Measurements from ENCODE around the gene GPR153. TPM values are rescaled to one million over a fixed set of nuclear protein-coding genes. Genes with fewer than 3 reads are reported as not detected.

GPR153 gene
- total RNA-seq, 1 experiment from 2014 or later = 6.1 TPM

DNA sequence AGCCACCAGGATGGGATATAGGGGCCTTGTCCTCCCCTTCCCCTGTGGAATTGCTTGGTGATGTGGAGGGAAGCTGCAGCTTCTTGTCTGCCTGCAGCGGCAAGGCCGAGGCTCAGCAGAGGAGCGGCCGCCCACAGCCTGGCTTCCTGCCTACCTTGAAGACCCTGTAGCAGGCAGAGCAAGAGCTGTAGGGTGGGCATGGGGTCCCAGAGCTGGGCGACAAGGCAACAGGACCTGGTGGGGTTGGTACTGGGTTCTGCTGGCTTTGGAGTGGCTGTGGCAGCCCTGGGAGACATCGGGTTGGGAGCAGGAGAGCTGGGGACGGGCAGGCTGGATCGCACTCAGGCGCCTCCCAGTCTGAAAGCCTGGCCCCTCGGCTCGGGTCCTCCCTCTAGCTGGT is 5.7 kb upstream of the GPR153 start:
- H3K4me2 ChIP-seq (ENCODE audit: low read length) = no peak overlapping the region
- no peaks in the 10 kb centered on the region for H3K27me3 ChIP-seq (ENCODE audit: insufficient read depth, low read length)
- DNase-seq (ENCODE audit: low read depth, low spot score) (no peak), ATAC-seq (no peak)
- H3K9me2 ChIP-seq (ENCODE audit: insufficient read depth) = no peaks in the 10 kb centered on the region
- H3K4me1 ChIP-seq (ENCODE audit: control insufficient read depth in 1 of 2, insufficient read depth in 2 of 2, low read length in 2 of 2) = peaks cover 0 to 3% of the 10 kb centered on the region in 2 experiments; a peak in 1 of 4 replicates
- H3K9ac ChIP-seq (ENCODE audit: low read length) = no peak overlapping the region
- H3K36me3 ChIP-seq (ENCODE audit: control insufficient read depth in 1 of 2, insufficient read depth in 2 of 2, low read length in 2 of 2) = no peaks in the 10 kb centered on the region; a peak in 1 of 4 replicates
- H3K27ac ChIP-seq (ENCODE audit: low read depth, low read length) = no peak overlapping the region
- intact Hi-C loops (cut with micrococcal nuclease) = no loop called here
- H4K20me1 ChIP-seq (ENCODE audit: insufficient read depth) = no peaks in the 10 kb centered on the region
- RAD21 ChIA-PET (ENCODE audit: low non-redundant PET in 1 of 2, low total read pairs in 2 of 2, uncharacterized antibody in 2 of 2, unreplicated experiment in 2 of 2) = no interaction called here
- H2AFZ ChIP-seq (ENCODE audit: low read depth, low read length, poor library complexity, severe bottlenecking) = no peak overlapping the region
- no peaks in the 10 kb centered on the region for H3K79me2 ChIP-seq (ENCODE audit: insufficient read depth, low read length)
- no peaks in the 10 kb centered on the region for H3K9me3 ChIP-seq (ENCODE audit: control insufficient read depth in 1 of 2, insufficient read depth in 1 of 2, low read depth in 1 of 2, low read length in 2 of 2)
- POLR2A ChIA-PET = no interaction called here
- TF ChIP-seq CBX3 (IDR thresholded peaks at IDR 0.05; ENCODE audit: low read depth) (no peak), YY1 (IDR thresholded peaks at IDR 0.05; ENCODE audit: extremely low read depth, insufficient replicate concordance, low read depth, low read length) (no peak), TCF7L2 (IDR thresholded peaks at IDR 0.05; ENCODE audit: borderline replicate concordance, extremely low read depth, insufficient read depth, insufficient read length) (no peak), SP1 (IDR thresholded peaks at IDR 0.05; ENCODE audit: low read depth) (no peak), JUND (IDR thresholded peaks at IDR 0.05) (no peak), ELF1 (IDR thresholded peaks at IDR 0.05; ENCODE audit: borderline replicate concordance, low read depth) (no peak), SRF (IDR thresholded peaks at IDR 0.05; ENCODE audit: low read depth) (no peak), FOSL1 (IDR thresholded peaks at IDR 0.05; ENCODE audit: low read depth) (no peak), EZH2 (IDR thresholded peaks at IDR 0.05) (no peak), RAD21 (IDR thresholded peaks at IDR 0.05; ENCODE audit: low read depth) (no peak), ATF3 (IDR thresholded peaks at IDR 0.05) (no peak)
- TF ChIP-seq, protein P1, sequence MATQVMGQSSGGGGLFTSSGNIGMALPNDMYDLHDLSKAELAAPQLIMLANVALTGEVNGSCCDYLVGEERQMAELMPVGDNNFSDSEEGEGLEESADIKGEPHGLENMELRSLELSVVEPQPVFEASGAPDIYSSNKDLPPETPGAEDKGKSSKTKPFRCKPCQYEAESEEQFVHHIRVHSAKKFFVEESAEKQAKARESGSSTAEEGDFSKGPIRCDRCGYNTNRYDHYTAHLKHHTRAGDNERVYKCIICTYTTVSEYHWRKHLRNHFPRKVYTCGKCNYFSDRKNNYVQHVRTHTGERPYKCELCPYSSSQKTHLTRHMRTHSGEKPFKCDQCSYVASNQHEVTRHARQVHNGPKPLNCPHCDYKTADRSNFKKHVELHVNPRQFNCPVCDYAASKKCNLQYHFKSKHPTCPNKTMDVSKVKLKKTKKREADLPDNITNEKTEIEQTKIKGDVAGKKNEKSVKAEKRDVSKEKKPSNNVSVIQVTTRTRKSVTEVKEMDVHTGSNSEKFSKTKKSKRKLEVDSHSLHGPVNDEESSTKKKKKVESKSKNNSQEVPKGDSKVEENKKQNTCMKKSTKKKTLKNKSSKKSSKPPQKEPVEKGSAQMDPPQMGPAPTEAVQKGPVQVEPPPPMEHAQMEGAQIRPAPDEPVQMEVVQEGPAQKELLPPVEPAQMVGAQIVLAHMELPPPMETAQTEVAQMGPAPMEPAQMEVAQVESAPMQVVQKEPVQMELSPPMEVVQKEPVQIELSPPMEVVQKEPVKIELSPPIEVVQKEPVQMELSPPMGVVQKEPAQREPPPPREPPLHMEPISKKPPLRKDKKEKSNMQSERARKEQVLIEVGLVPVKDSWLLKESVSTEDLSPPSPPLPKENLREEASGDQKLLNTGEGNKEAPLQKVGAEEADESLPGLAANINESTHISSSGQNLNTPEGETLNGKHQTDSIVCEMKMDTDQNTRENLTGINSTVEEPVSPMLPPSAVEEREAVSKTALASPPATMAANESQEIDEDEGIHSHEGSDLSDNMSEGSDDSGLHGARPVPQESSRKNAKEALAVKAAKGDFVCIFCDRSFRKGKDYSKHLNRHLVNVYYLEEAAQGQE (IDR thresholded peaks at IDR 0.05; ENCODE audit: low read depth) = no peak
- BruUV-seq (replicated peaks) = no TSS peak
- CTCF ChIA-PET = no interaction called here
- no peak overlapping the region for H3K4me3 ChIP-seq (replicated peaks in 1 of 2; ENCODE audit: low read depth in 1 of 2, low read length in 2 of 2)
